ENCODE results near the gene EDC4. TPM values are rescaled to one million over a fixed set of nuclear protein-coding genes. Genes with fewer than 3 reads are reported as not detected.

Gene EDC4
- total and polyA plus RNA-seq, 2 of the 13 experiments (the other 11 are each of a cell fraction or from before 2014, with no cell fraction given): 51.4 to 59.1 TPM

DNA sequence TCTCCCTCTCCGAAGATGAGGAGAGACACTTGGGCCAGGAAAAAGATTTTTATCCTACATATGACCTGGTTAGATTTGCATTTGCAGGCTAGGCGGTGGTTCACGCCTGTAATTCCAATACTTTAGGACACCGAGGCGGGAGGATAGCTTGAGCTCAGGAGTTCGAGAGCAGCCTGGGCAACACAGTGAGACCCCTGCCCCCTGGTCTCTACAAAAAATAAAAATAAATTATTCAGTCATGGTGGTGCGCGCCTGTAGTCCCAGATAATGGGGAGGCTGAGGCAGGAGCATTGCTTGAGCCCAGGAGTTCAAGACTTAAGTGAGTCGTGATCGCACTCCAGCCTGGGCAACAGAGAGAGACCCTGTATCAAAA is 38.6 kb upstream of the EDC4 start (continued):
- TF ChIP-seq GTF3A (CRISPR knock-in tag; conservative IDR thresholded peaks at IDR 0.05) (0 out of 2 replicates have a peak, but pooled peaks have one; percentile 21), ZNF253 (CRISPR knock-in tag; IDR thresholded peaks at IDR 0.05; ENCODE audit: borderline replicate concordance) (no peak), ZNF543 (CRISPR knock-in tag; IDR thresholded peaks at IDR 0.05) (no peak), ARID2 (CRISPR knock-in tag; IDR thresholded peaks at IDR 0.05; ENCODE audit: borderline replicate concordance) (0 out of 2 replicates have a peak, but pooled peaks have one; percentile 4), ZNF713 (CRISPR knock-in tag; IDR thresholded peaks at IDR 0.05) (no peak), ZFP90 (CRISPR knock-in tag; IDR thresholded peaks at IDR 0.05; ENCODE audit: borderline replicate concordance) (no peak), SIN3A (IDR thresholded peaks at IDR 0.05; ENCODE audit: borderline replicate concordance, low read depth, low read length) (no peak), MAZ (IDR thresholded peaks at IDR 0.05; ENCODE audit: borderline replicate concordance, low read depth, low read length) (no peak), MAZ (CRISPR knock-in tag; IDR thresholded peaks at IDR 0.05; ENCODE audit: low read depth) (no peak), POLR2G (IDR thresholded peaks at IDR 0.05; ENCODE audit: low read depth, low read length) (no peak), MBD4 (IDR thresholded peaks at IDR 0.05; ENCODE audit: borderline replicate concordance, low read length) (no peak), MXD4 (CRISPR knock-in tag; IDR thresholded peaks at IDR 0.05) (no peak), ATM (IDR thresholded peaks at IDR 0.05; ENCODE audit: borderline replicate concordance) (no peak), JDP2 (CRISPR knock-in tag; IDR thresholded peaks at IDR 0.05; ENCODE audit: borderline replicate concordance) (no peak), ARNT (IDR thresholded peaks at IDR 0.05) (no peak), ZNF879 (CRISPR knock-in tag; IDR thresholded peaks at IDR 0.05) (no peak), ZNF501 (CRISPR knock-in tag; IDR thresholded peaks at IDR 0.05) (no peak), ZNF816 (CRISPR knock-in tag; IDR thresholded peaks at IDR 0.05; ENCODE audit: borderline replicate concordance) (no peak), TEAD3 (CRISPR knock-in tag; optimal IDR thresholded peaks at IDR 0.05; ENCODE audit: borderline replicate concordance) (no peak), ZNF782 (CRISPR knock-in tag; IDR thresholded peaks at IDR 0.05; ENCODE audit: borderline replicate concordance) (no peak), ZNF432 (CRISPR knock-in tag; IDR thresholded peaks at IDR 0.05; ENCODE audit: borderline replicate concordance) (no peak)
- TF ChIP-seq, protein P1, sequence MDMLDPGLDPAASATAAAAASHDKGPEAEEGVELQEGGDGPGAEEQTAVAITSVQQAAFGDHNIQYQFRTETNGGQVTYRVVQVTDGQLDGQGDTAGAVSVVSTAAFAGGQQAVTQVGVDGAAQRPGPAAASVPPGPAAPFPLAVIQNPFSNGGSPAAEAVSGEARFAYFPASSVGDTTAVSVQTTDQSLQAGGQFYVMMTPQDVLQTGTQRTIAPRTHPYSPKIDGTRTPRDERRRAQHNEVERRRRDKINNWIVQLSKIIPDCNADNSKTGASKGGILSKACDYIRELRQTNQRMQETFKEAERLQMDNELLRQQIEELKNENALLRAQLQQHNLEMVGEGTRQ (IDR thresholded peaks at IDR 0.05; ENCODE audit: low read depth, low read length): no peak
- TF ChIP-seq, protein P1 (CRISPR knock-in tag; IDR thresholded peaks at IDR 0.05; ENCODE audit: borderline replicate concordance): no peak
- TF ChIP-seq, protein P2, sequence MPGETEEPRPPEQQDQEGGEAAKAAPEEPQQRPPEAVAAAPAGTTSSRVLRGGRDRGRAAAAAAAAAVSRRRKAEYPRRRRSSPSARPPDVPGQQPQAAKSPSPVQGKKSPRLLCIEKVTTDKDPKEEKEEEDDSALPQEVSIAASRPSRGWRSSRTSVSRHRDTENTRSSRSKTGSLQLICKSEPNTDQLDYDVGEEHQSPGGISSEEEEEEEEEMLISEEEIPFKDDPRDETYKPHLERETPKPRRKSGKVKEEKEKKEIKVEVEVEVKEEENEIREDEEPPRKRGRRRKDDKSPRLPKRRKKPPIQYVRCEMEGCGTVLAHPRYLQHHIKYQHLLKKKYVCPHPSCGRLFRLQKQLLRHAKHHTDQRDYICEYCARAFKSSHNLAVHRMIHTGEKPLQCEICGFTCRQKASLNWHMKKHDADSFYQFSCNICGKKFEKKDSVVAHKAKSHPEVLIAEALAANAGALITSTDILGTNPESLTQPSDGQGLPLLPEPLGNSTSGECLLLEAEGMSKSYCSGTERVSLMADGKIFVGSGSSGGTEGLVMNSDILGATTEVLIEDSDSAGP (CRISPR knock-in tag; IDR thresholded peaks at IDR 0.05; ENCODE audit: borderline replicate concordance): no peak
- TF ChIP-seq, protein P3, sequence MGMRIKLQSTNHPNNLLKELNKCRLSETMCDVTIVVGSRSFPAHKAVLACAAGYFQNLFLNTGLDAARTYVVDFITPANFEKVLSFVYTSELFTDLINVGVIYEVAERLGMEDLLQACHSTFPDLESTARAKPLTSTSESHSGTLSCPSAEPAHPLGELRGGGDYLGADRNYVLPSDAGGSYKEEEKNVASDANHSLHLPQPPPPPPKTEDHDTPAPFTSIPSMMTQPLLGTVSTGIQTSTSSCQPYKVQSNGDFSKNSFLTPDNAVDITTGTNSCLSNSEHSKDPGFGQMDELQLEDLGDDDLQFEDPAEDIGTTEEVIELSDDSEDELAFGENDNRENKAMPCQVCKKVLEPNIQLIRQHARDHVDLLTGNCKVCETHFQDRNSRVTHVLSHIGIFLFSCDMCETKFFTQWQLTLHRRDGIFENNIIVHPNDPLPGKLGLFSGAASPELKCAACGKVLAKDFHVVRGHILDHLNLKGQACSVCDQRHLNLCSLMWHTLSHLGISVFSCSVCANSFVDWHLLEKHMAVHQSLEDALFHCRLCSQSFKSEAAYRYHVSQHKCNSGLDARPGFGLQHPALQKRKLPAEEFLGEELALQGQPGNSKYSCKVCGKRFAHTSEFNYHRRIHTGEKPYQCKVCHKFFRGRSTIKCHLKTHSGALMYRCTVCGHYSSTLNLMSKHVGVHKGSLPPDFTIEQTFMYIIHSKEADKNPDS (CRISPR knock-in tag; IDR thresholded peaks at IDR 0.05): no peak
- TF ChIP-seq, protein P4, sequence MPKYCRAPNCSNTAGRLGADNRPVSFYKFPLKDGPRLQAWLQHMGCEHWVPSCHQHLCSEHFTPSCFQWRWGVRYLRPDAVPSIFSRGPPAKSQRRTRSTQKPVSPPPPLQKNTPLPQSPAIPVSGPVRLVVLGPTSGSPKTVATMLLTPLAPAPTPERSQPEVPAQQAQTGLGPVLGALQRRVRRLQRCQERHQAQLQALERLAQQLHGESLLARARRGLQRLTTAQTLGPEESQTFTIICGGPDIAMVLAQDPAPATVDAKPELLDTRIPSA (CRISPR knock-in tag; IDR thresholded peaks at IDR 0.05; ENCODE audit: borderline replicate concordance): no peak
